Epithelial cell of proximal tubule (primary cell): Measurements from ENCODE around the gene CA9. TPM values are rescaled to one million over a fixed set of nuclear protein-coding genes. Genes with fewer than 3 reads are reported as not detected.

Experiments
- DNase-seq: peaks from one replicate; pipeline ENCODE4 v3.0.0-alpha.2; 2011; ENCODE audit warnings: low read depth
- H3K4me3 ChIP-seq: 2 replicates; pipeline ENCODE4 v1.5.1; 2011; ENCODE audit warnings: low read depth, mild to moderate bottlenecking, low read length
- CTCF ChIP-seq: conservative IDR thresholded peaks from 2 replicates; pipeline ENCODE4 v1.5.1; 2012; ENCODE audit warnings: low read depth, mild to moderate bottlenecking, low read length
- total RNA-seq: library from RNA; depleted of rRNA; stranded (reverse); fragments of >200 nt; gene quantifications from 2 replicates; pipeline ENCODE4 v1.2.3, GENCODE V29; 2015

Gene CA9
- total RNA-seq, 1 donor from 2014 or later = not detected

GRCh38 chr9:35680331-35681105 lies 6.8 kb downstream of the CA9 start:
- no peak for DNase-seq
- no peak for TF ChIP-seq CTCF
- no peak overlapping the region for H3K4me3 ChIP-seq

- TF ChIP-seq CTCF = no peak
- no peak overlapping the region for H3K4me3 ChIP-seq
- no peak for DNase-seq
Observed at GRCh38 chr9:35681341-35682002, 7.7 kb downstream of the CA9 start.

GRCh38 chr9:35682051-35682450 lies 8.3 kb downstream of the CA9 start:
- H3K4me3 ChIP-seq = no peak overlapping the region
- DNase-seq = no peak
- no peak for TF ChIP-seq CTCF

- TF ChIP-seq CTCF = no peak
- DNase-seq = no peak
- H3K4me3 ChIP-seq = no peak overlapping the region
Observed at GRCh38 chr9:35682520-35683315, 9.0 kb downstream of the CA9 start.

GRCh38 chr9:35683323-35683722 lies 9.6 kb downstream of the CA9 start:
- no peak for DNase-seq
- no peak for TF ChIP-seq CTCF

GRCh38 chr9:35684921-35685320 lies 11.2 kb downstream of the CA9 start:
- H3K4me3 ChIP-seq = no peak overlapping the region
- TF ChIP-seq CTCF = no peak
- no peak for DNase-seq

More at GRCh38 chr9:35683323-35683722, 9.6 kb downstream of the CA9 start:
- H3K4me3 ChIP-seq = no peak overlapping the region
